Measurements from ENCODE around the gene LANCL2.

The LANCL2 gene

GRCh38 chr7:55361560-55361959 is 3.6 kb upstream of the LANCL2 start:
- no peak for DNase-seq (ENCODE audit: low read depth in 2 of 2)

GRCh38 chr7:55362927-55363326 is 2.2 kb upstream of the LANCL2 start:
- no peak for DNase-seq (ENCODE audit: low read depth in 2 of 2)

DNA sequence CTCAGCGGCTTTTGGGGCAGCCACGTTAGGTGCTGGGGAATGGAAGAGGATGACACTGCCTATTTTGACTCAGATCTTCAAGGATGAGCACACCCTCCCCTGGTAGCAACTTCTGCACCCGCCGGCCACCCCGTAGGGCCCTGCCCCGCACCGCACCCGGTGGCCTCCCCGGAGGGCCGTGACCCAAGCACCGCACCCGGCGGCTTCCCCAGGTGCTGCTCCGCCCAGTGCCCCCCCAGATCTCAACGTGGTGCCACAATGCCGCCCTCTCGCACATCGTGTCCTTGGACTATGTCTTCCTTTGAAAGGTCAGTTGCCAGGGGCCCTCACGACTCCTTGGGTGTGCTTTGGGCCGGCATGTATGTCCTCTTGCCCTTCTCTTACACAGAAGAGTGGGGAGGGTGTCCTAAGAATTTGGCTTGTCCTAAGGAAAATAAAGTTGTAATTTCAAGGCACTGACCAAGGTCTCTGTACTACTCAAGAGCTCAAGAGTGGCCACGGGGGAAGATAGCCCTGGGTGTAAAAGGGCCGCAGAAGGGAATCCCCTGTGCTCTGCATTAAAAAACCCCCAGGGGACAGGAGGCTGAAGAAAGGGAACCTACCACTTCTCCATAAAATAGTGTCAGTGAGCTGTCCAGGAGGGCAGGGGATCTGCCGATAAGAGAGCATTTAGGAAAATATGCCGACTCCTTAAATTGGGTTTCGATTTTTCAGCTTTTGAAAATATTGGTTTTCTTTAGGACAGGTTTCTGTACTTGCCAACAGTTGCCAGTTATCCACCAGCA is 1.6 kb upstream of the LANCL2 start:
- DNase-seq (ENCODE audit: low read depth in 2 of 2), result no peak

DNA sequence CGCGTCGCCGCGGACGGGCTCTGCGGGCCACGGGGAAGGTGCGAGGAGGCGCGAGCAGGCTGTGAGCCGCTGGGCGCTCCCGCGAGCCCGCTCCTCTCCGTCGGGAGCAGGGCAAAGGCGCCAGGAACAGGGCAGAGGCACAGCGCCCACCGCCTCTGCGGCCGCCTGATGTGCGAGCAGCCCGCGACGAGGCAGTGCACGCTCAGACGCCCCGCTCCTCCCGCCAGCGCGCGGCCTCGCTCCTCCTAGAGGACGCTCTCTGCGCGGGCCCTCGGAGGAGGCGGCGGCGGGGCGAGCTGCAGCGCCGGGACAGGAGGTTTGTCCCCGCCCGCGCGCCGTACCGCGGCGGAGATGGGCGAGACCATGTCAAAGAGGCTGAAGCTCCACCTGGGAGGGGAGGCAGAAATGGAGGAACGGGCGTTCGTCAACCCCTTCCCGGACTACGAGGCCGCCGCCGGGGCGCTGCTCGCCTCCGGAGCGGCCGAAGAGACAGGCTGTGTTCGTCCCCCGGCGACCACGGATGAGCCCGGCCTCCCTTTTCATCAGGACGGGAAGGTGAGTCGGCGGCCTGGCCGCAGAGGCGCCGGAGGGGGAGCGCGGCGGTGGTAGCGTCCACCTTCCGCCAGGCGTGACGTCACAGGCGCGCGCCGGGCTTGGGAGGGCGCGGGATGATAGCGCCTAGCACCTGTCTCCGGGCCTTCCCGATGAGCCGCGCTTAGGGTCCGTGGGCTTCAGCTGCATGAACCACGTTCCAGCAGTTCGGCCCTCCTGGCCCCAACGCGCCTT is 731 bp downstream of the LANCL2 start:
- DNase-seq (ENCODE audit: low read depth in 2 of 2), result peak; percentile 90 to 93

DNA sequence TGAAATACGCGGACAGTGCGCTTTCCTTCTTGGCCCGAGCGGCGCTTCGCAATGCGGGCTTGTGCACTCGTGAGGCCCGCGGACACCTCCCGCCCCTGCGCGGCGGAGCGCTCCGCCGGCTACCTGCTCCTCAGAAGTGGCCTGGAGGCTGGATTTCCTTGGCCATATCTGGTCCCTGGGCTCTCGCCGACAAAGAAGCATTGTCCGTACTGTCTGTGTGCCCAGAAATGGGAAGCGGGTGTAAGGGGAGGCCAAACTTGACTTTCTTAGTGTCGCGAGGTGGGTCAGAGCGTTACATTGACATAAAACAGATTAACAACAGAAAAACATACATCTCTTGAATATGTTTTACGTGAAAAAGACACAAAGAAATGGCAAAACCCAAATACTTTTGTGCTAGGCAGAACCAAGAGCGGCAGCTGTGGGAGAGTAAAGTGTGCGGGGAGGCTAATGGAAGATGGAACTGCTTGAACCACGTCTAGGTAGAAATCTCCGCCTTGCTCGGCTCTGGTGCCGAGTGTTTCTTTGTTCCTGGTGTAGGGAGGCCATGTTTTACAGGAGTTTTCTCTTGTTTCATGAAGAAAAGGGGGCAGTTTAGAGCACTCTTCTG is 1.4 kb downstream of the LANCL2 start:
- peak in 1 of 2 donors; percentile 5 for DNase-seq (ENCODE audit: low read depth in 2 of 2)

GRCh38 chr7:55367283-55367840 is 2.2 kb downstream of the LANCL2 start:
- no peak for DNase-seq (ENCODE audit: low read depth in 2 of 2)

DNA sequence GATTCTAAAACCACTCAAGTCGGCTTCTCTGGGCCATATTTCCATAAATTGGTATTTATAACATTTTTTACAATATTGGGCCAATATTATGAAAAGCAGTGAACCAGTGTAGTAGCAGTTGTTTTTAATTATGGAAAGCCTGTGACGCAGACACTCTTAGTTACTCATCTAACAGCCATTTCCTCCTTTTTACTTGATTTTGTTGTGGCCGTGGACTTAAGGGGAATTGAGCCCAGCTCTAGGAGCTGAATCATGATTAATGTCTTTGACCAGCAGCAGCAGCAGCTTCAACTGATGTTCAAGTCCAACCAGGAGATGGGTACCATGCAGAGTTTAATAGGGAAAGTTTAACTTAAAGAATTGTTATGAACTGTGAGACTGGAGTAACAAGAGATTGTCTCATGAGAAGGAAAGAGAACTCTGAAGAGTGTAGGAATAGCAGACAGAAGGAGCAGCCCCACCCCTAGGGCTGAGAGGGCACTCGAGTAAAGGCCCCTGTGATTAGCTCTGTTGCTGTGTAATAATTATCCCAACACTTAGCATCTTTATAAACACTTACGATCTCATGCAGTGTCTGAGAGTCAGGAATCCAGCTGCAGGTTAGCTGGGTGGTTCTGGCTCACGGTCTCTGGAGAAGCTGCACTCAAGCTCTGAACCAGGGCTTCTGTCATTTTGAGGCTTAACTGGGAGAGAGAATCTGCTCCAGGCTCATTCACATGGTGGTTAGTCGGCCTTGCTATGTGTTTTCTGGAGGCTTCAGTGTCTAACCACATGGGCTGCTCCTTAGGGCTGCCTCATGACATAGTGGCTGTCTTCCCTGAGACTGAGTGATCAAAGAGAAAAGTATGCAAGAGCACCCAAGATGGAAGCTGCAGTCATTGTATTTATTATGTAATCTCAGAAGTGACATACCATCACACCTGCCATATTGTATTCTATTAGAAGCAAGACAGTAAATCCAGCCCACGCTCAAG is 4.6 kb downstream of the LANCL2 start:
- DNase-seq (ENCODE audit: low read depth in 2 of 2), result no peak

DNA sequence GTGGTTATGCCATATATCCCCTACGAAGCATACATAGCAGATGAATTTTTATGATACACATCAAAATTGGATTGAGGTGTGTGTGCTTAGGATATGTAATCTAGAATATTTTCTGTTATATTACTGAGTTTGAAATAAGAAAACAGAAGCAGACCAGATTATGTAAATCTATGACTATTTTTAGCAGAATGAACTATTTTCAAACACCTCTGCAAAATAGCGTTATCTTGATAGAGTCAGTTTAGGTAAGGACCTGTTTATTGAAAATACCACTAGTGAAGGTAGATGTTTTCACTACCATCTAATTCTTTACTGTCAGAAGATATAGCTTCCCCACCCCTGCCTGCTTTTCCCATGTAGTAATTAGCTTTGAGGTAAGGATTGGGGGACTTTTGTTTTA is 9.1 kb downstream of the LANCL2 start:
- no peak for DNase-seq (ENCODE audit: low read depth in 2 of 2)

GRCh38 chr7:55375237-55375636 is 10.1 kb downstream of the LANCL2 start:
- DNase-seq (ENCODE audit: low read depth in 2 of 2), result no peak

DNA sequence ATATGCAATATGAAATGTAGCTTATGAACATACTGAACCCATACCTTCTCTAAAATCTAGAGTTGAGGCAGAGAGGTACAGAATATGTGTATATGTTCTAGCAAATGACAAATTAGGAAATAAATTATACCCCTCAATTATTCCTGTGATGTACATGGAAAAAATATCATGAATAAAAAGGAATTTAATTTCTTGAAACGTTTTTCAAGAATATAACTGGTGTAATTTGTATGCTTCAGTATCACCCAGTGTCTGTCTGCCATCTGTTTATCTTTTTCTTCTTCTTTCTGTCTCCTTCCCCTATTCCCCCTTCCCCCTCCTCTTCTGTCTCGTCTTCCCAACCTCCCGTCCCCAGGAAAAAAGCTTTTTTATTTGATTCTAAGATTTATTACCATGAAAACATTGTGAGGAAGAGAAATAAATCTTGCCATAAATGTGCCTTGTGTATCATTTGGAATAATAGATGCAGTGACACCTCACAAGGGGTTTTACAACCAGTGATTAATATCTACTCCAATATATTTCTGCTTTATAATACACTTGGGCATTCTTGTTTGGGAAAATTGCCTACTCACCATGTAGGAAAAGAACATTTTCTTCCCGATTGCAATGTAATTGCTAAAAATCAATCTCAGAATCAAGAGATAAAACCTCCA is 12.2 kb downstream of the LANCL2 start:
- no peak for DNase-seq (ENCODE audit: low read depth in 2 of 2)

DNA sequence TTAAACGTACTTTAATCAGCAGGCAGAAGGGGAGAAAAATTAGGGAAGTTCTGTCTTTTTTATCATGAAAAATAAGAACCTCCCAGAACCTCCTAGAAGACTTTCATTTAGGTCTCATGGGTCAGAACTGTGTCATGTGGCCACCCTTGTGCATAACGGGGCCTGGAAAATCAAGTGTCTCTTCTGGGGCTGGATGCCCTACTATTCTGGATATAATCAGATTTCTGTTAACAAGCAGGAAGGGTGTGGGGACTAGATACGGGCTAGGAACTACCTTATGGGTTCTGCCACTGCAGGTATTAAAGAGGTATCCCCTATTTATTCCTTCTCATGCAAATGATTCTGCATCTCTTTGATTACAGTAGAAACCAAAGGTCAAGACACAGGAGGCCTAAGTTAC is 14.1 kb downstream of the LANCL2 start:
- no peak for DNase-seq (ENCODE audit: low read depth in 2 of 2)

DNA sequence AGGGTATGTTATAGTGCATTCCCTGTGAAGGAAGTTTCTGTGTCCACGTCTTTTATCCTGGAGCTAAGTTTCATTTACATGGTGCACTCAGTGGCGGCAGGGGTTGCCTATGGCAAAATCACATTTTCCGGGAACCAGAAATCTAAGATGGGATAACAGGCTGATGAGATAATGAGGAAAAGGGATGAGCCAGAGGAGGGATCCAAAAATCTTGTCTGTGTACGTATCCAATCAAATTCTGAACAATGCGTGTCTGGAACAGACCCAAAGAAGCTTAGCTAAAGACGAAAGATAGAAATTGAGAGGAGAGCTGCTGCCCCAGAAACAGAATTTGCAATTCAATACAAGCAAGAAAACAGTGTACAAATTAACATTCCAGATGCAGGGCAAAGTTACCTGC is 16.1 kb downstream of the LANCL2 start:
- no peak for DNase-seq (ENCODE audit: low read depth in 2 of 2)

- DNase-seq (ENCODE audit: low read depth in 2 of 2), result no peak
Observed at GRCh38 chr7:55381696-55382095, 16.6 kb downstream of the LANCL2 start.

GRCh38 chr7:55382251-55382650 is 17.1 kb downstream of the LANCL2 start:
- DNase-seq (ENCODE audit: low read depth in 2 of 2), result no peak

DNA sequence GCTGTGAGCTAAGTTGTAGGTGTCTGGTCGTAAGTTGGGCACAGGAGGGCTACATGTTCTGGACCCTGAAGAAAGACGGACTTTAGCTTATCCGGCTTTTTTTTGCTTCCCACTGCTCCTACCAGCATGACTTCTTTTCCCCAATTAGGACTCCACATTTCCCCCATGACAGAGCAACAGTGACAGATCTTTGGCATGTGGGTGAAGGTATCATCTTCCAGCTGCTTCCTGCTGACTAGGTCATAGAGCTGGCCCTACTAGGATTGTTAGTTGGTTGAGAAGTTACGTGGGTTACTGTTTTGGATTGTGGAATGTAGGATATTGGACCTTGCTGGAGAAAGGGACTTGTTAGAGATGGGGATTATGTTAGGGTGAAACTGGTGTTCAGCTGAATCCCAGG is 21.4 kb downstream of the LANCL2 start:
- no peak for DNase-seq (ENCODE audit: low read depth in 2 of 2)

GRCh38 chr7:55387062-55387965 is 22.2 kb downstream of the LANCL2 start:
- DNase-seq (ENCODE audit: low read depth in 2 of 2), result no peak

GRCh38 chr7:55396233-55396785 is 31.2 kb downstream of the LANCL2 start:
- no peak for DNase-seq (ENCODE audit: low read depth in 2 of 2)

DNA sequence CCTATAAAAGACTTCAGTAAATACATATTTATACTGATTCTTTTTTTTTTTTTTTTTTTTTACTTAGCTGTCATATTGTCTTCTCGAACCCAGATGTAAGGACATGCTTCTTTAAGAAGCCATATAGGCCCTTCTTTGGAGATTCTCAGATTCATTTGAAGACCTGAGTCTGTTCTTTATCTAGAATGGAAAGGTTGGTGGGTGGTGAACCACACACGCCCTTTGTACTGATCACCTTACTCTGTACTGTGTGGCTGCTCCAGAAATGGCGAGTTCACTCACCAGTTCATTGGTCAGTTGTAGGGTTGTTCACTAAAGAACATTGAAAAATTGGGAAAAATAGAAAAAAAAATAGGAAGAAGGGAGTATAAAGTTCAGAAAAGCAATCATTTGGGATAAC is 32.5 kb downstream of the LANCL2 start:
- no peak for DNase-seq (ENCODE audit: low read depth in 2 of 2)

DNA sequence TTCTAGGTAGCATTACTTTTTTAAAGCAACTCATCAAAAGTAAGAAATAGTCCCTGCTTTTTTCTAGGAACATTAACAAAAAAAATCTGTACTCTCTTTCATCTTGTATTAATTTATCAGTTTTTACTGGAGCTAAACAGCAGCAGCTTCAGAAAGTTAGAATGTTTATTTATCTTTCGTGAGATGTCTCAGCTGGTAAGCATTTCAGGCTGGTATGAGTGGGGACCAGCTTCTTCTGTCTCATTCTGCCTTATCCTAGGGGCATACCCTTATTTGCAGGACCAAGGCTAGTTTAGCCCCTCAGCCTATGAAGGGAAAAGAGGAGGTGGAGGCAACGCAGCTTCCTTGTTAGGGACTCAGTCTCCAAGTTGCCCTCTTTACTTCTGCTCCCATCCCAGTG is 35.1 kb downstream of the LANCL2 start:
- DNase-seq (ENCODE audit: low read depth in 2 of 2), result no peak

Measured in stimulated activated CD4-positive, alpha-beta T cell treated with anti-CD3 and anti-CD28 coated beads, Interleukin-1b, Interleukin-23, amount 100 ng/mL, for 4 hours (primary cell).